ENCODE data around the gene BOD1L1. TPM values are rescaled to one million over a fixed set of nuclear protein-coding genes. Genes with fewer than 3 reads are reported as not detected.

BOD1L1 gene
- total RNA-seq, 4 donors from 2014 or later = 30.3 to 39.8 (median 34.8) TPM

DNA sequence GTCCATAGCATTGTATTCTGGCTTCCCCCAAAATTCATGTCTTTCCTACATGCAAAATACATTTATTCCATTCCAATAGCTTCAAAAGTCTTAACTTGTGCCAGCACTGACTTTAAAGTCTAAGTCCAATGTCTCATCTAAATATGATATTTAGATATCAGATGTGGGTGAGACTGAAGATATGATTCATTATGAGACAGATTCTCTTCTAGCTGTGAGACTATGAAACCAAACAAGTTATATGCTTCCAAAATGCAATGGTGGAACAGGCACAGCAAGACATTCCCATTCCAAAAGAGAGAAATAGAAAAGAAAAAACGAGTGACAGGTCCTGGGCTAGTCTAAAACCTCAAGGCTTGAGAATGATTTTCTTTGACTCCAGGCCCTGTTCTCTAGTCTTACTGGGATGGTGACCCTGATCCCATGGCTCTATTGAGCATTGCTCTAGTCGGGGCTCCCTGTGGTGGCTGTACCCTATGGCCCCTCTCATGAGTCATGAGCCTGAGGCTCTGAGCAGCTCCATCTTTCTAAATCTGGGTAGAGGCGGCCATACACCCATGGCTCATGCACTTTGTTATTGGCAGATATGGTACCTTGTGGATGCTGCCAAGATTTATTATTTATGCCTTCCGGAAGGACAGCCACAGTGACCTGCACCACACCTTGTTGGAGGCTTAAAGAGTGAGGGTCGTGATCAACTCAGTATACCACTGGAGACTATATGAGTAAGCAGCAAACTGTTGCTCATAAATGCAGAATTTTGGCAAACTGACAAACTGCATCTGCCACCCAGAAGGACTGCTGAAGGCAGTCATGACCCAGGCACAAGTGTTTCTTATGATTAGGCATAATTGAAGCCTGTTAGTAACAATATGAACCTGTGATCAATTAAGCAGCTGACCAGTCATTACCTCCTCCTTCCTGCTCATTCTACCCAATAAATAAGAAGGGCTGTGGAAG is 38.5 kb upstream of the BOD1L1 start:
- intact Hi-C loops (cut with DNase I) = no loop called here
- H3K4me3 ChIP-seq = no peak overlapping the region
- TF ChIP-seq EP300 (IDR thresholded peaks at IDR 0.05) = no peak
- TF ChIP-seq, protein P1, sequence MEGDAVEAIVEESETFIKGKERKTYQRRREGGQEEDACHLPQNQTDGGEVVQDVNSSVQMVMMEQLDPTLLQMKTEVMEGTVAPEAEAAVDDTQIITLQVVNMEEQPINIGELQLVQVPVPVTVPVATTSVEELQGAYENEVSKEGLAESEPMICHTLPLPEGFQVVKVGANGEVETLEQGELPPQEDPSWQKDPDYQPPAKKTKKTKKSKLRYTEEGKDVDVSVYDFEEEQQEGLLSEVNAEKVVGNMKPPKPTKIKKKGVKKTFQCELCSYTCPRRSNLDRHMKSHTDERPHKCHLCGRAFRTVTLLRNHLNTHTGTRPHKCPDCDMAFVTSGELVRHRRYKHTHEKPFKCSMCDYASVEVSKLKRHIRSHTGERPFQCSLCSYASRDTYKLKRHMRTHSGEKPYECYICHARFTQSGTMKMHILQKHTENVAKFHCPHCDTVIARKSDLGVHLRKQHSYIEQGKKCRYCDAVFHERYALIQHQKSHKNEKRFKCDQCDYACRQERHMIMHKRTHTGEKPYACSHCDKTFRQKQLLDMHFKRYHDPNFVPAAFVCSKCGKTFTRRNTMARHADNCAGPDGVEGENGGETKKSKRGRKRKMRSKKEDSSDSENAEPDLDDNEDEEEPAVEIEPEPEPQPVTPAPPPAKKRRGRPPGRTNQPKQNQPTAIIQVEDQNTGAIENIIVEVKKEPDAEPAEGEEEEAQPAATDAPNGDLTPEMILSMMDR (IDR thresholded peaks at IDR 0.05) = no peak
- TF ChIP-seq POLR2AphosphoS5 (IDR thresholded peaks at IDR 0.05) = no peak
- TF ChIP-seq POLR2A (IDR thresholded peaks at IDR 0.05; ENCODE audit: low read depth) = no peak
- no peak overlapping the region for H3K27ac ChIP-seq (replicated peaks in 1 of 4)
- WGBS = 58% methylated on average over 5 of the region's 5 CpGs
- no peaks in the 10 kb centered on the region for H3K9me3 ChIP-seq
- no peaks in the 10 kb centered on the region for H3K36me3 ChIP-seq
- no peaks in the 10 kb centered on the region for H3K27me3 ChIP-seq
- H3K4me1 ChIP-seq = no peaks in the 10 kb centered on the region
- no peak for DNase-seq (ENCODE audit: extremely low spot score)

DNA sequence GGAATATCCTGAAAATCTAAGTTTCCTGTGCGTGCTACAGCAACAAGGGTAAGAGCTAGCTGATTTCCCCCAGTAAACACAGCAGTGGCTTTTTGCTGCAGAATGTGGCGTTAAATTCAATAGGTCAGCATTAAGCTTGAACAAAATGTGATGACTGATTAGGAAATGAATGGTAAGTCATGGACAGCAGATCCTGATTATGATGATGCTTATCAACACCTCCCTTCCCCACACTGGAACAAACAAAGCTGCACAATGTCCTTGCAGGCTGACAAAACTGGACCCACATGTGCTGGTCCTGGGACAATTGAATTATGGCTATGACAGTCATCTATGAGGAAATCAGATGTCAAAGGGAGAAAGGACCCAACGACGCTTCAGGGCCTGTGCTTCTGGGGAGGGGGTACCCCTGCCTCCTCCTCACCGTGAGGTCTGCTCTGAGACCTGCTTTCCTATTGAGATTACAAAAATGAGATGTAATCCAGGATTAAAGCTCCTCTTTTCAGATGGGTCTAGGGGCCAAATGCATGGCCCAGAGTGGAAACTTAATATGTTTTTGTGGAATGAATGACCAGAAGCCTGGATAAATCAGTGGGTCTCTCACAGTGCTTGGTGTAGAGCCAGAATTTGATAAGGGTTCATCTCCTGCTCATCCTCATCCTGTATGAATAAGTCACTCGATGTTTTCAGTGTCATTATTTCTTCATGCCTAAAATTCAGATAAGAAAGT is 32.0 kb upstream of the BOD1L1 start:
- no peaks in the 10 kb centered on the region for H3K36me3 ChIP-seq
- peaks cover 0 to 14% (median 7%) of the 10 kb centered on the region in 4 donors for H3K4me1 ChIP-seq
- H3K9me3 ChIP-seq = no peaks in the 10 kb centered on the region
- intact Hi-C loops (cut with DNase I) = loop anchor here (10.0 kb wide), 1 partner anchor 1505 kb away; no protein-coding TSS in a partner anchor
- TF ChIP-seq, protein P1 (IDR thresholded peaks at IDR 0.05) = no peak
- TF ChIP-seq EP300 (IDR thresholded peaks at IDR 0.05) = no peak
- no peak for TF ChIP-seq POLR2A (IDR thresholded peaks at IDR 0.05; ENCODE audit: low read depth)
- no peak for TF ChIP-seq POLR2AphosphoS5 (IDR thresholded peaks at IDR 0.05)
- H3K27ac ChIP-seq (replicated peaks in 1 of 4) = no peak overlapping the region
- H3K4me3 ChIP-seq = no peak overlapping the region
- H3K27me3 ChIP-seq = no peaks in the 10 kb centered on the region
- 81% methylated on average over 6 of the region's 6 CpGs for WGBS
- DNase-seq (ENCODE audit: extremely low spot score) = no peak

DNA sequence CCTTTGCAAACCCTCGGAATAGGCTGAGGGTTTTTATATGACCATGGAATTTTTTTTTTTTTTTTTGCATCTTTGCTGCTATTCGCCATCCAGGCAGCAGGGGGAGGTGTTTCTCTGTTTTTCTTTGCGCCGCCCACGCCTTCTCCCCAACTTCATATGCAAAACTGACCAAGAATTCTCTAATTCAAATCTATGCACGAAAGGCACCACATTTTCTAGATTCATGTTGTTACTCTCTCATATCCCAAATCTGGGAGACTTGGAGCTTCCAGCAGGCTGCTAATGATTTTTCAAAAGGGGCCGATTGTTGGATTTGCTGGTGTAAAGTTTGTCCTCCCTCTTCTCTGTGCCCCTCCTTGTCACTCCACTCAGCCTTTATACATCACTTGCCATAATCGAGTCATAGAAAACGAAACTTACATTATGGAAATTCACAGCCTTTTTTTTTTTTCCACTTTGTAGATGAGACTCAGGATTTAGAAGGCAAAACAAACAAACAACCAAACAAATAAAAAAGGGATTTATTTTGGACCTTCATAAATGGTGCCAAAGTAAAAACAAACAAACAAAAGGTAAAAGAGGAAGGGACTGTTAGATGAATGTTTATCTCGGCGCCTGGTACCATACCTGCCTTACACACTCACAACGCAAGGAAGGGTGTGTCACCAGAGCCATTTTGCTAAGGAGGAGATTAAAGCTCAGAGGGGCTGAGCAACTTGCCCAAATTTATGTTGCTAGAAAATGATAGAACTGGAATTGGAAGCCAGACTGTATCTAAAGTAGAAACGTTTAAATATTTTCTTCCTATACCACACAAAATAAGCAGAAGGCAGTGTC is 29.3 kb upstream of the BOD1L1 start:
- H3K9me3 ChIP-seq = no peaks in the 10 kb centered on the region
- H3K27ac ChIP-seq (replicated peaks in 1 of 4) = no peak overlapping the region
- TF ChIP-seq POLR2AphosphoS5 (IDR thresholded peaks at IDR 0.05) (no peak), EP300 (IDR thresholded peaks at IDR 0.05) (no peak)
- TF ChIP-seq, protein P1 (IDR thresholded peaks at IDR 0.05) = peak; percentile 70 to 79 (median 76)
- DNase-seq (ENCODE audit: extremely low spot score) = no peak
- no peaks in the 10 kb centered on the region for H3K36me3 ChIP-seq
- peak overlapping the region in 3 of 4 donors; percentile 22 to 44 (median 28) for H3K4me3 ChIP-seq
- peaks cover 4 to 18% (median 14%) of the 10 kb centered on the region in 4 donors for H3K4me1 ChIP-seq
- no peaks in the 10 kb centered on the region for H3K27me3 ChIP-seq
- 19% methylated on average over 13 of the region's 13 CpGs for WGBS
- intact Hi-C loops (cut with DNase I) = loop anchor here (10.0 kb wide), 1 partner anchor 1508 kb away; no protein-coding TSS in a partner anchor

DNA sequence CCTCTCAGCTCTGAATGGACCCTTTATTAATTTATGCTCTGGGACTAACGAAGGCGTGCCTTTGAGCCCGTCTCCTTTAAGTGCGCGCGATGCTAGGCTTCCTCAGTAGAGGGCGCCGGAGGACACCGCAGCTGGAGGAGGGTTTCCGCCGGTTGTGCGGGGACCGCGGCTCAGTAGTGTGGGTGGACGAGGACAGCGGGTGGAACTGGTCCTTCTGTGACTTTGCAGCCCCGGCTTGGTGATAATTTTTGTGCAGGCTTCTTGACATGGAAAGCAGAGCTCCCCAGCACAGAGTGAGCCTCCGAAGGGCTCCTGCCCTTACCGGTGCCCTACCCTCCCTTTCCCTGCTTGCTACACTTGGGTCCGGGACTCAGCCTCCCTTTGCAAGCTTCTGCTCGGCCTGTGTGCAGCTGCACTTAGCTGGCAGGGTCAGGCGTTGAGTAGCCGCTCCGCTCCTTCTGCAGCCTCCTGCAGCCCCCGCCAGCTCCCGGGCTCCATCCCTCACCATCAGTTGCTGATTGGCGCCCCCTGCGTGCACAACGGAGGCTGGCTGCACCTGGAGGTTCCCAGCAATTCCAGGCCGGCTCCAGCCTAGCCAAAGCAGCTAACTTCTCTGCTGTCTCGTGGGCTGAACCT is 26.8 kb upstream of the BOD1L1 start:
- Histone ChIP-seq H3K4me1 (peaks cover 4 to 18% (median 14%) of the 10 kb centered on the region in 4 donors), H3K9me3 (no peaks in the 10 kb centered on the region), H3K27me3 (no peaks in the 10 kb centered on the region), H3K27ac (replicated peaks in 1 of 4) (peak overlapping the region in 1 of 4 donors; percentile 30), H3K36me3 (no peaks in the 10 kb centered on the region), H3K4me3 (peak overlapping the region; percentile 53 to 61 (median 57))
- intact Hi-C loops (cut with DNase I) = loop anchor here (10.0 kb wide), 1 partner anchor 1511 kb away; no protein-coding TSS in a partner anchor
- DNase-seq (ENCODE audit: extremely low spot score) = peak; percentile 92
- WGBS = 3% methylated on average over 26 of the region's 31 CpGs
- TF ChIP-seq, protein P1 (IDR thresholded peaks at IDR 0.05) = peak; percentile 65 to 80 (median 70)
- no peak for TF ChIP-seq POLR2AphosphoS5 (IDR thresholded peaks at IDR 0.05)

Data from esophagus muscularis mucosa (tissue), 4 donors.